Calu3 (cell line): ENCODE results near the gene KCNH1. TPM values are rescaled to one million over a fixed set of nuclear protein-coding genes. Genes with fewer than 3 reads are reported as not detected.

Experiments
- BruUV-seq: library from RNA; stranded (reverse); fragments of 400-500 nt; replicated peaks from 2 replicates; lab custom pipeline; 2021; lab: Mats Ljungman, UMichigan
- CTCF ChIA-PET: fragments of 300-600 bp; sonication (Branson Sonifier 250); formaldehyde crosslinking; loops from one replicate; lab custom pipeline; 2022; ENCODE audit warnings: antibody characterized with exemption; lab: Charles Lee
- DNase-seq: peaks from one replicate; pipeline ENCODE4 v3.0.0; 2022
- H3K27ac Mint-ChIP-seq: one replicate; pipeline ENCODE4 v1.8.0; 2022; ENCODE audit warnings: mixed read lengths; ENCODE audit not compliant: unreplicated experiment
- H3K27me3 Mint-ChIP-seq: one replicate; pipeline ENCODE4 v1.8.0; 2022; ENCODE audit warnings: mixed read lengths; ENCODE audit not compliant: unreplicated experiment
- H3K36me3 Mint-ChIP-seq: one replicate; pipeline ENCODE4 v1.8.0; 2022; ENCODE audit warnings: mild to moderate bottlenecking, moderate library complexity, mixed read lengths; ENCODE audit not compliant: insufficient read depth, unreplicated experiment
- H3K4me1 Mint-ChIP-seq: one replicate; pipeline ENCODE4 v1.8.0; 2022; ENCODE audit warnings: mild to moderate bottlenecking, low read depth, mixed read lengths; ENCODE audit not compliant: unreplicated experiment
- H3K4me3 Mint-ChIP-seq: one replicate; pipeline ENCODE4 v1.8.0; 2022; ENCODE audit warnings: mild to moderate bottlenecking, low read depth, moderate library complexity, mixed read lengths; ENCODE audit not compliant: unreplicated experiment
- H3K9me3 Mint-ChIP-seq: one replicate; pipeline ENCODE4 v1.8.0; 2022; ENCODE audit warnings: low read depth, mixed read lengths; ENCODE audit not compliant: unreplicated experiment
- intact Hi-C: fragments of 100-400 bp; cut with micrococcal nuclease; formaldehyde crosslinking; loops from one replicate; pipeline ENCODE4 v1.10.0; 2022; ENCODE audit not compliant: unreplicated experiment
- total RNA-seq: library from RNA; stranded (reverse); gene quantifications from 2 replicates; pipeline ENCODE4 v1.2.3, GENCODE V29; 2022
- TF ChIP-seq, protein P1 (sequence below): fragments of 200-600 bp; IDR thresholded peaks from one replicate; pipeline ENCODE4 v1.8.0; 2022; ENCODE audit warnings: antibody characterized with exemption; ENCODE audit not compliant: unreplicated experiment

KCNH1 gene
- total RNA-seq, 1 experiment from 2014 or later: not detected

DNA sequence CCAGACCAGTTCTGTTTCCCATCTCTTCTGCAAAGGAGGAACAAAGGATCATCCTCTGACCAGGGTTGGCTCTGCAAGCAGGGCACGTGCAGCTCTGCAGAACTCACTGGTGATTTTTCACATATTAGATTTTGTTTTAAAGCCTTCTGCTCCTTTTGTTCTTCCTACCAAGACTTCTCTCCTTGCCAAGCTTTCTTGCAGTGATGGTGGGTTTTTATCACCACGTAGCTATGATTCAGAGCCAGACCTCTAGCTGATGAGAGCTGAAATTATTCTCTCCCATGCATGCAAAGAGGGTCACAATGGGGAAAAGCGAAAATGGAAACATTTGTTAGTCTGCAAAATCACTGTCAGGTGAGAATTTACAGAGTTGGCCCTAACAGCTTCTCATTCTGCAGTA, 225.2 kb downstream of the KCNH1 start:
- Mint-ChIP-seq H3K36me3 (no peaks in the 10 kb centered on the region), H3K4me3 (no peak overlapping the region), H3K27me3 (peaks cover 42% of the 10 kb centered on the region), H3K4me1 (peaks cover 7% of the 10 kb centered on the region), H3K9me3 (no peaks in the 10 kb centered on the region), H3K27ac (no peak overlapping the region)
- TF ChIP-seq, protein P1, sequence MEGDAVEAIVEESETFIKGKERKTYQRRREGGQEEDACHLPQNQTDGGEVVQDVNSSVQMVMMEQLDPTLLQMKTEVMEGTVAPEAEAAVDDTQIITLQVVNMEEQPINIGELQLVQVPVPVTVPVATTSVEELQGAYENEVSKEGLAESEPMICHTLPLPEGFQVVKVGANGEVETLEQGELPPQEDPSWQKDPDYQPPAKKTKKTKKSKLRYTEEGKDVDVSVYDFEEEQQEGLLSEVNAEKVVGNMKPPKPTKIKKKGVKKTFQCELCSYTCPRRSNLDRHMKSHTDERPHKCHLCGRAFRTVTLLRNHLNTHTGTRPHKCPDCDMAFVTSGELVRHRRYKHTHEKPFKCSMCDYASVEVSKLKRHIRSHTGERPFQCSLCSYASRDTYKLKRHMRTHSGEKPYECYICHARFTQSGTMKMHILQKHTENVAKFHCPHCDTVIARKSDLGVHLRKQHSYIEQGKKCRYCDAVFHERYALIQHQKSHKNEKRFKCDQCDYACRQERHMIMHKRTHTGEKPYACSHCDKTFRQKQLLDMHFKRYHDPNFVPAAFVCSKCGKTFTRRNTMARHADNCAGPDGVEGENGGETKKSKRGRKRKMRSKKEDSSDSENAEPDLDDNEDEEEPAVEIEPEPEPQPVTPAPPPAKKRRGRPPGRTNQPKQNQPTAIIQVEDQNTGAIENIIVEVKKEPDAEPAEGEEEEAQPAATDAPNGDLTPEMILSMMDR: no peak
- no peak for DNase-seq
- no TSS peak for BruUV-seq
- intact Hi-C loops: no loop called here
- CTCF ChIA-PET: no interaction called here

DNA sequence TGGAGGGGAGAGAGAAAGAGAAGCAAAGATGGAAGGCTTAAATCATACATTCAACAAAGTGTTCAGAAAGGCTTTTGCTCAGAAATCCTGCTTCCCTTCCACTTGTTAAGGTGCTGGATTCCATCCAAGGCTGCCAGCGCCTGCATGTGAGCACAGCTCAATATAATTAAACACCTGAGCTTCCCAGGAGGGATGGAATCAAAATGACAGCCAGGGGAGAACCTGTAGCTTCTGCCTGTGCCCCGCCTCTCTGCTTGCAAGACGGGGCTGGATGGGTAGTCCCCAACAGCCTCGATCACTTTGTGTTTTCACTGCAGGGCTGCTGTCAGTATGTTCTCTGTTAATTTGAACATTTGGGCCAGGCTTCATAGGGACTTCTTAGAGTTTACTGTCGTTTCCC, 225.7 kb downstream of the KCNH1 start:
- H3K36me3 Mint-ChIP-seq: no peaks in the 10 kb centered on the region
- no peak overlapping the region for H3K27ac Mint-ChIP-seq
- TF ChIP-seq, protein P1: no peak
- DNase-seq: no peak
- peaks cover 44% of the 10 kb centered on the region for H3K27me3 Mint-ChIP-seq
- H3K4me1 Mint-ChIP-seq: peaks cover 7% of the 10 kb centered on the region
- H3K4me3 Mint-ChIP-seq: no peak overlapping the region
- CTCF ChIA-PET: no interaction called here
- no TSS peak for BruUV-seq
- H3K9me3 Mint-ChIP-seq: no peaks in the 10 kb centered on the region
- intact Hi-C loops: no loop called here

DNA sequence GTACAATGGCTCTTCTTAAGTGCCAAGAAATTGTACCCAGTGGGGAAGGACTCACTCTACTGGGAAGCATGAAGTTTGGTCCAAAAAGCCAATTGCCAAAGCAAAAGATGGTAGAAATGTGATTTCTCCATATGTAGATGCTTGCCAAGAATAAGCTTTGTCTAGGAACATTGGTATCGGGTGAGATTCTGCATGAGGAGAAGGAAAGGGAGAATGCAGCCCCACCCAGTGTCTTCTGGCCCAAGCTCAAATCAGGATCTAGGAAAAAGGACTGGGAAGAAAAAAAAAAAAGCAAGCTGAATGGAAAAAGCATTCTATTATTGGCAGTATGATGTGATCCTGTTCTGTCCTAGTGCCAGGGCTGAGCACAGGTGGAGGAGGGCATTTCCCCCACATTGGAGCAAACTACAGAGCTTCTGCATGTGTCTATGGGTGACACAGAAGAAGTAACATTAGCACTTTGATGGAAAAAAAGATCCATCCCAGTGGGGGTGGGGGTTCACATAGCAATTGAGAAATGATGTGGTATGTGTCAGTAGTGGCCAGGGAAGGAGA, 226.6 kb downstream of the KCNH1 start:
- Mint-ChIP-seq H3K27ac (no peak overlapping the region), H3K27me3 (peaks cover 54% of the 10 kb centered on the region), H3K4me1 (peaks cover 7% of the 10 kb centered on the region), H3K9me3 (no peaks in the 10 kb centered on the region), H3K4me3 (no peak overlapping the region), H3K36me3 (no peaks in the 10 kb centered on the region)
- CTCF ChIA-PET: no interaction called here
- no peak for DNase-seq
- intact Hi-C loops: no loop called here
- no TSS peak for BruUV-seq
- TF ChIP-seq, protein P1: no peak

DNA sequence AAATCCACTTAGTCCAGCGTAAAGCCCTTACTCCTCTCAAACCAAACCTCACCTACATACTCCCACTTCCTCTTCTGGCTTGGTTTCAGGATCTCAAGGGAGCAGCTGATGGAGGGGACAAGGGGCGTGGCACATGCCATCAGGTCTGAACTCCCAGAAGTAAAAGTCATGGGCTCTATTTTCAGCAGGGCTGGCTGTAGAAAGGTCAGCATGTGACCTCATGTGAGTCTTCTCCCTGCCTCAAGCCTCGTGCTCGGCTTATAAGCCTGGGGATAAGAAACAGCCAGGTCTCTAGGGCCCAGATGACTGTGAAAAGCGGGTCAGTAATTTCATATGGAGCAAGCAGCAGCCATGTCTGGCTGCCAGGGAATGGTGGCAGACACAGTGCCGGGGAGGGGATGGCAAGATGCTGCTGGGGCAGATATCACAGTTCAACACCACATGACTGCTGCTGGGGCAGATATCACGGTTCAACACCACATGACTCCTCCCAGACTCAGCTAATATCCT, 227.9 kb downstream of the KCNH1 start:
- Mint-ChIP-seq H3K27ac (no peak overlapping the region), H3K27me3 (peaks cover 67% of the 10 kb centered on the region), H3K36me3 (no peaks in the 10 kb centered on the region), H3K4me3 (no peak overlapping the region), H3K4me1 (peaks cover 7% of the 10 kb centered on the region), H3K9me3 (no peaks in the 10 kb centered on the region)
- CTCF ChIA-PET: no interaction called here
- TF ChIP-seq, protein P1: no peak
- BruUV-seq: no TSS peak
- intact Hi-C loops: no loop called here
- no peak for DNase-seq
